GM21717 (cell line): ENCODE results near the gene SYTL2.
"Not testable (repeated sequence)": the region's sequence is repeated elsewhere in the genome, so short reads cannot be mapped to it uniquely, and the experiment has no call there.

Experiments
- ATAC-seq: cut with Tn5 transposase; IDR thresholded peaks from one replicate; pipeline ENCODE4 v1.9.1; 2021; ENCODE audit warnings: mild to moderate bottlenecking, moderate library complexity; ENCODE audit not compliant: unreplicated experiment

The SYTL2 gene

DNA sequence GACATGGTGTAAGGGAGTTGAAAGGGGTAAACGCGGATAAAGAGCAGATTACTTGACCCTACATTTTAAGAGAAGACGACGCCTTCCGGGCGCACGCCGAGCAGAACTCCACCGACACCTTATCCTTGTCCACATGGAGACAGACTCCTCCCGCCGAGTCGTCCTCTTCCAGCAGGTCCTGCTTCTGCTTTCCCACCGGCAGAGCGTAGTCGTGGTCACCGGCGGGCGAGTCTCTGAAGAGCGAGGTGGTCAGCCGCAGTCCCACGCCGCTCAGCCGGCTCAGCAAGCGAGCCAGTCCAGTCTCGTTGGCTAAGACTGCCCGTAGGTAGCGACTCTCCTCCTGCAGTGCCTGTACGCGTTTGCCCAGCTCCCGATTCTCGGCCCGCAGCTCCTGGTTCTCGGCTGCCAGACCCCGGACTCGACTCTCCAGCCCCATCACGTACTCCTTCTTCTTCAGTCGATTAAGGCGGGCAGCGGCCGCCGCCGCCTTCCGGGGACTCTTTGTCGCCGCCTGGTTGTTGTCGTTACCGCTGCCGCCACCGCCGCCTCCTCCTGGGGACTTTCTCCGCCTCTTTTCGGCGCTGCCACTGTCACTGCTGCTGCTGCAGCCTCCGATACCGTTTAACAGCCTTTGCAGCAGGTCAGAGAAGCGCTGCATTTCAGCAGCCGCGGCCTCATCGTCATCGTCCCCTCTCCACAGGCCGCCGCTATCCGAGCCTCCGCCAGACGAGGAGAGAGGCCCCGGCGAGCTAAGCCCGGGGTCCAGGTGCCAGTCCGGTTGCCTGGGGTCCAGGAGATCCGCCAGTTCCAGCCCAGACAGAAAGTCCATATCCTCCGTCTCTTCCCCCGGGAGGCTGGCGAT lies 147.0 kb downstream of the SYTL2 start:
- peak; percentile 73 for ATAC-seq

DNA sequence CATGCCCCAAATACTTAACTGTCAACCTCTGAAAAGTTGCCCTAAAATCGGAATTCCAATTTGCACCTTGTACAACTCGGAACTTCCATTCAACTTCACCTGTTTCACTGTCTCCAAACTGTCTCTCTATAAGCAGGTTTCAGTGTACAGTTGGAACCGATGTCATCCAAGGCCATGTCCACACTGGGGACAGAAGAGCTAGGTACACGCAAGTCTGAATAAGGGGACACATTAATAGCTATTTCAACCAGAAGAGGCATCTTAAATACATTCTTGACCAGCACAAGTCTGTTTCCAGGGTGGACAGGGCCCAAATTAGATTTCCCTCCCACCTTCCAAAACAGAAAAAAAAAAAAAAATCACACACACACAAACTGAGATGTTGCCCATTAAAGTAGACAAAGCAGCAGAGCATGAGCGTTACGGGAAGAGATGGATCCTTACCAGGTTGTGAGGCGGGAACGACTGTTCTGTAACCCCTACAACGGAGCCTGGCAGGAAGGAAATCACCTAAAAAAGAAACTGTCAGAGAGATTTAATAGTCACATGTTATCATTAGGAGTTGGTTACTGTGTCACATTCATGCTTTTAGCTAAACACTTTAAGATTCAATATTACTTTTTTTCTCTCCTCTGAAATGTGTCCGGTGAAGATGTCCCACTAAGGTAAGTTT lies 147.7 kb downstream of the SYTL2 start:
- no peak for ATAC-seq

DNA sequence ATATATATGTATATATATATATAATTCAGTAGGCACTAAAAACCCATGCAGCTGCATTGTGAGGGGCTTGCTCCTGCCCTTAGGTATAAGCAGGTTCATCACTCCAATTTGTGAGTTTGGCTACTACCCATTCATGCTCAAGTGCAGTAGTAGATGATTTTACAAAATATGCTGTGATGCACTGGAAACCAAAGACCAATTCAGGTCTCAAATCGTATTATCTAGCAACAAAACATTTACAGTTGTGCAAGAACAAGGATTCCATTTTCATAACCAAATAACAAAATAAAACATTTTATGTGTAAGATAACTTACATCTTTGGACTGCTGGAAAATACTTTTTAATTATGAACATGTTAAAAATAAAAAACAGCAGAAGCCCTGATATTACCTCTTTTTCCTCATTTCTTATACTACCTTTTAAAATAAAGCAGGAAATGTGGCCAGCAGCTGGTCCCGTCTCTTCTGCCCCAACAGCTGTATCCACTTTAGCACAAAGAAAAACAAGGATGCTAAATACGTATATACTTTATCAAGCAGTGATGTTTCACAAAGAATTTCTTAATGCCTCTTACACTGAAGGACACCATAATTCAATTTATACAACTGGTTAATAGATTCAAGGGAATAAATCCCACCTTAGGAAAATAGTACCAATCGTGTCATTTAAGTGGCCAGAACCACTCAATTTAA lies 148.8 kb downstream of the SYTL2 start:
- no peak for ATAC-seq

DNA sequence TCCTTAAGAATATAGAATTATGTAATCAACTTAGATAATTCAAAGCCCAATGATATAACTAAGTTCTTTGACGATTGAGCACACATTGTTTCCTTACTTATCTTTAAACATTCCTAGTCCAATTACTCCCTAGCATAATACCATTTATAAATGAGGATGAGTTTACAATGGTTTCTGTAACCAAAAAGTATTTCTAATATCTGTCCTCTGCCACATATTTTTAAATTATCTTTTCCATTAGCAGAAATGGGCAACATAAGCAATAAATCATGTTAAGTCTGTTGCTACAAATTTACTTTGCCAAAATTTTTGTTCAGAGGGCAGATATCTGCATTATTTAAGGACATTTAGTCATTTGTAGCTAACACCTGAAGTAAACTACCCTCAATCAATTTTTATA lies 152.8 kb downstream of the SYTL2 start:
- no peak for ATAC-seq

DNA sequence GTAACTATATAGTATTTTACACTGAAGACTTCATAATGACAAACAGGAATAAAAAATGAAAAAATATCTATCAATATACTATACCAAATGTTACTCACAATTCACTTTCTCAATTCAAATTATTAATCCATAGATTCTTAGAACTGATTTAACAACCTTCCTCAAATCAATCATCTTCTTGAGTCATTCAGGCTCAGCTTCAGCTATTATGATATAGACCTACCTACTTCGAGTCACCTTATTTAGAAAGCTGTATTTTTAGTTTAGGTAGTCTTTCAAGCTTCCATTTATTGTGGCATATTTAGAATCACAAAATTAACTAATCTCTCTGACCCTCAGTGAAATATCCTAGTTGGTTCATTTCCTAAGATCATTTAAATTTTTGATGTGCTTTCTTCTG lies 154.2 kb downstream of the SYTL2 start:
- no peak for ATAC-seq

DNA sequence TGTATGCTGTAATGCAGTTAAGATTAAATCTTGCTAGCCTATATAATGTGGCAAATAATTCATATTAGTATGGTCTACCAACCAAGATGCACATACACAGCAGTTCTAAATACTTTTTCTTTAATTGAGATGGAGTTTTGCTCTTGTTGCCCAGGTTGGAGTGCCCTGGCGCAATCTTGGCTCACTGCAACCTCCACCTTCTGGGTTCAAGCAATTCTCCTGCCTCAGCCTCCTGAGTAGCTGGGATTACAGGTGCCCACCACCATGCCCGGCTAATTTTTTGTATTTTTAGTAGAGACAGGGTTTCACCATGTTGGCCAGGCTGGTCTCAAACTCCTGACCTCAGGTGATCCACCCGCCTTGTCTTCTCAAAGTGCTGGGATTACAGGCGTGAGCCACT lies 156.6 kb downstream of the SYTL2 start:
- not testable (repeated sequence) for ATAC-seq

DNA sequence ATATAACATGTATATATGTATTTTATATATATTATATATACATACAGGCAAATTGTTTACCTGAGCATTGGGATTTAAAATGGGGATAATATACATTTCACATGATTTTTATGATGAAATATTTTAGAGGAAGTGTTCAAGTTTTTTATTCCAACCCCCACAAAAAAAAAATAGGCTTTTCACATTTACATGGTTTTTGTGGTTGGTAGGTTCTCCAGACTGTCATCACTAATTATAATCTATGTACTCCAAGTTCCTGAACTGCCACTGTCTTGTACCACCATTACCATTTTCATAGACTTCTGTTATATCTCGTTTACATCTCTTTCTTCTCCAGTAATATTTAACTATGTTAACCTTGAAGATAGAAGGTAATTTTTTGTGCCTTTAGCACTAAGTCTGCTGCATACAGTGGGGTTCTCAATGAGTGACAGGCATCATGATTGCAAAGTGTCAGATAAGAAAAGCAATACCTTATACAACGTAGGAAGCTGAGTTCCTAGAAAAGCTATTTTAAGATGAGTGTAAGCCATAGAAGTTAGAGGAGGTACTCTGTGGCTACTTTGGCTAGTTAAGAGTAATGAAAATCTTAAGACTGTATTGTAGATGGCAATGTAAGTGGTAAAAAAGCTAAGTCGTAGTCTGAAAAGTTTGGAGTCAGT lies 158.0 kb downstream of the SYTL2 start:
- ATAC-seq, result no peak

DNA sequence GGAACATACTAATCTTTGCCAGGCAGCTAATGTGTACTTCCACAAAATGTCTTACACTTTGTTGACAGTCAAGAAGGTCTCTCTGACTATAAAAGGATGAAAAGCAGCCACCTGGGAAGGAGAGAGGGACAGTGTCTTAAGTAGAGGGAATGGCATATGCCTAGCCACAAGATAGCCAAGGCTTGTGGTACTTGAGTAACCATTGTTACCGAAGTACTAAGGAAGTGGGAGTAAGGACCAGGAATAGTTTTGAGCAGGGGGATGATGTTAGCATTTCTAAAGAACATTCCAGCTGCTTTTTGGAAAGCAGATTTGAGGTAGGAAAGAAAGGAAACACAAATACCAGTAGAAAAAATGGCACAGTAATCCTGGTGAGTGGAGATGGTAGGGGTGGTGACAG lies 159.8 kb downstream of the SYTL2 start:
- ATAC-seq, result no peak

DNA sequence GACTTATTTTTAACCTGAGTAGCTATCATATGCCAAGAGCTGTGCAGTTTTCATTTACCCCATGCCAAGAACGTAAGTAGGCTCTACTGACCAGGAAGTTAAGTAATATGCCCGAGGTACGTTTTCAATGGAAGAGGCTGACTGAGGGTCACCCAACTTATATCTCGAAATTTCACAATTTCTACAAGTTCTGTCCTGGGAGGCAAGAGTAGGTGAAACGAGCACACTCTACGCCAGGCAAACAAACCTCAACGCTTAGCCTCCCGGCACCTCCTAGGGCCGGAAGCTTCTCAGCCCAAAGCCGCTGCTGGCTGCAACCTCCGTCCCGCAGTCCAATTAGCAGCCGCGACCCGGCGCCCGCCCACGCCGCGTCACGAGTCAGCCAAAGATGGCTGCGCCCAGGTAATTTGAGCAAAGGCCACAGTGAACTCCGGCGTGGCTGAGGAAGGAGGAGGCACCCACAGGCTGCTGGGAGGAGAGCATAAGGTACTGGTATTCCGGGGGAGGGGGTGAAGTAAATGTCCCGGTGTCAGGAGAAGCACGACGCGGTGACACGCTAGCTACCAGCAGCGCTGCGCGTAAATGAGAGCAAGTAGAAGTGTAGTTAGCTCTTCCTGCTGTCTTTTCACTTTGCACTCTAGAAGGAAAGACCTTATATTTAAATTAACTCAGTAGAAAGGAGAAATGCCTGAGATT lies 163.2 kb downstream of the SYTL2 start, which contains the start of gene TMEM126A:
TMEM126A (plus strand) TSS at position 364 of the 696 bp plus-strand sequence. CDS start 2,289 bp downstream, outside the sequence.
- peak; percentile 99 for ATAC-seq

DNA sequence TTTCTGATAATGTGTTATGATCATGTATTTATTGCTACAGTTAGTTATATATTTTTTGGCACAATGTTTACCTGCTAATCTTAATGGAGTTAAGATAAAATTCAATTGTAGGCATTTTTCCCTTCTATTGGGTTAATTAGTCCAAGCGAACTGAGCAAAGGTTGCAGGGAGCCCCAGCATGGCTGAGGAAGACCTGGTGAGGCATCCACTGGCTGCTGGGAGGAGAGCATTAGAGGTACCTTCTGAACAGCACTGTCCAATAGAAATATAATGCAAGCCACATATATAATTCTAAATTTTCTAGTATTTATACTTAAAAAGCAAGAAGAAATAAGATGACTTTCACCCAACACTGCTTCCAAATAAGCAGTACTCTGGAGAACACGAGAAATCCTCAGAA lies 163.9 kb downstream of the SYTL2 start:
- no peak for ATAC-seq
